ENCODE data around the gene ARPP21. TPM values are rescaled to one million over a fixed set of nuclear protein-coding genes. Genes with fewer than 3 reads are reported as not detected.

The ARPP21 gene
- 2.7 TPM for polyA plus RNA-seq
- long read RNA-seq, donor 1 = 0 reads
- long read RNA-seq, donor 2 = 0 reads
- long read RNA-seq, donor 3 = 0 reads
- long read RNA-seq, donor 4 = 0 reads
- long read RNA-seq, donor 5 = 0 reads
- long read RNA-seq, donor 6, partial matches to known transcripts = 0 of 1 reads
- long read RNA-seq, donor 6, other reads (novel, unspliced or antisense) = 0 of 1 reads
- long read RNA-seq, donor 7 = 0 reads
- long read RNA-seq, donor 8 = 0 reads
- long read RNA-seq, donor 9 = 0 reads
- long read RNA-seq, donor 10 = 0 reads
- long read RNA-seq, donor 11 = 0 reads

DNA sequence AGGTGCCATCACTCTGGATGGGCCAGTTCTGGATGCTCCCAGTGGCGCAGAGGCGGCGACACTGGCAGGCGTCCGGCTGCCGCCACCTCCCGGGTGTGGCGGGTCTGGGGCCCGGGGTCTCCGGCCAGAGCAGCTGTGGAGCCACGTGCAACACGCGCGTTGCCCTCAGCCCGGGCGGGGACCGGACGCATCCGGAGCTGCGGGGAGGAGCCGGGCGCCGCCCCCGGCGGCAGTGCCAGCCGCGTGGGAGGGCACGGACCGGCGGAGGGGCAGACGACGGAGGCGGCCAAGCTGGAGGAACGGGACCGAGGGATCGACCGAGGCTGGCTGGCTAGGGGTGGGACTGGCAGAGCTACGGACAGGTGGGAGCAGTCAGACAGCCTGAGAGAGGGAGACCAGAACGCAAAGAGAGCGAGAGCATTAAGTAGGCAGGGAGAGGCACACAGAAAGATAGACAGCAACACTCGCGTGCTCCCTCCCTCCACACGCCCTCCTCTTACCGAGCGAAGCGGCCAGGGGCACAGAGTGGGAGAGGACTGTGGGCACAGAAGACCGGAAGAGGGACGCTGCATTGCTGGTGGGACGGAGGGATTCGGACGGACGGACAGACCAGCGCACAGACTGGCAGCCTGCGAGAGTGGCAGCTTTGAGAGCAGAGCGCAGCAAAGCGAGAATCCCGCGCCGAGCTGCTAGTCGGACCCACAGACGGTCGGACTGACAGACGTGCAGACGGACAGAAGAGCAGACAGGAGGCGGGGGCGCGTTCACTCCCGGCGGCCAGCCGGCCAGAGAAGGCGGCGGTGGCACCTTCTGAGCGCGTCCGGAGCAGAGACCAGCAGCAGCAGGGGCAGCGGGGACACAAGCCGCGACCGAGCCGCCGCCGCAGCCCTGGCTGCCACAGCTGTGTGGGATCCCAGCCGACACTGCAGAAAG is at the start of gene ARPP21:
ARPP21 (plus strand) TSS at position 272 of the 933 bp plus-strand sequence. CDS start 42,227 bp downstream, outside the sequence.
- 0% methylated on average over 4 of the region's 83 CpGs for WGBS (ENCODE audit: insufficient coverage, low lambda C conversion rate)
- peaks cover 4% of the 10 kb centered on the region for H3K9me3 ChIP-seq (ENCODE audit: control insufficient read depth, low read depth, low read length)
- peak within 1 kb of the TSS; percentile 38 for H3K4me3 ChIP-seq (ENCODE audit: low read length)
- H3K4me1 ChIP-seq (ENCODE audit: control insufficient read depth, insufficient read depth, low read length) = no peaks in the 10 kb centered on the region
- peak; percentile 5 to 27 for DNase-seq
- no peaks in the 10 kb centered on the region for H3K36me3 ChIP-seq (ENCODE audit: control insufficient read depth, insufficient read depth, low read length)
- H3K27ac ChIP-seq (ENCODE audit: low read length) = no peak within 1 kb of the TSS
- H3K27me3 ChIP-seq (ENCODE audit: control insufficient read depth, insufficient read depth, low read length) = peaks cover 44% of the 10 kb centered on the region

GRCh38 chr3:35592589-35593295 is 46.6 kb upstream of the ARPP21 start:
- DNase-seq = no peak
- Histone ChIP-seq H3K27me3 (ENCODE audit: control insufficient read depth, insufficient read depth, low read length) (no peaks in the 10 kb centered on the region), H3K36me3 (ENCODE audit: control insufficient read depth, insufficient read depth, low read length) (no peaks in the 10 kb centered on the region), H3K9me3 (ENCODE audit: control insufficient read depth, low read depth, low read length) (no peaks in the 10 kb centered on the region), H3K27ac (ENCODE audit: low read length) (no peak overlapping the region), H3K4me1 (ENCODE audit: control insufficient read depth, insufficient read depth, low read length) (no peaks in the 10 kb centered on the region), H3K4me3 (ENCODE audit: low read length) (no peak overlapping the region)
- WGBS (ENCODE audit: insufficient coverage, low lambda C conversion rate) = 76% methylated on average over 3 of the region's 5 CpGs

DNA sequence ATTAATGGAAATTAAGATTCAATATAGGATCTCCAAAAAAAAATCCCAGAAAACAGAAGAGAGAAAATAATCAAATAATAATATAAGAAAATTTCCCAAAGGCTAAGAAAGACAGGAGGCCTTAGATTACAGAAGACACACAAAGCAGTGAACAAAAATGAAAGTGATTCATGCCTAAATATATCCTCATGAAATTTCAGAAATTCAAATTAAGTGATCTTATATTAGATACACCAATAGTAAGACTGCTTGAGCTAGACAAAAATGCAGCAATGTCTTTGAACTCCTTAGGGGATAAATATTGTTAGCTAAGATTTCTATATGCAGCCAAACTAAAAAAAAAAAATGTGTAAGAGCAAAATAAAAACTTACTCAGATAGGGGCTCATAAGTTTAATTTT is 44.6 kb upstream of the ARPP21 start:
- Histone ChIP-seq H3K4me1 (ENCODE audit: control insufficient read depth, insufficient read depth, low read length) (no peaks in the 10 kb centered on the region), H3K36me3 (ENCODE audit: control insufficient read depth, insufficient read depth, low read length) (no peaks in the 10 kb centered on the region), H3K4me3 (ENCODE audit: low read length) (no peak overlapping the region), H3K9me3 (ENCODE audit: control insufficient read depth, low read depth, low read length) (no peaks in the 10 kb centered on the region), H3K27ac (ENCODE audit: low read length) (no peak overlapping the region), H3K27me3 (ENCODE audit: control insufficient read depth, insufficient read depth, low read length) (no peaks in the 10 kb centered on the region)
- no peak for DNase-seq

GRCh38 chr3:35596335-35596995 is 42.9 kb upstream of the ARPP21 start:
- Histone ChIP-seq H3K4me3 (ENCODE audit: low read length) (no peak overlapping the region), H3K36me3 (ENCODE audit: control insufficient read depth, insufficient read depth, low read length) (no peaks in the 10 kb centered on the region), H3K4me1 (ENCODE audit: control insufficient read depth, insufficient read depth, low read length) (no peaks in the 10 kb centered on the region), H3K27ac (ENCODE audit: low read length) (no peak overlapping the region), H3K27me3 (ENCODE audit: control insufficient read depth, insufficient read depth, low read length) (no peaks in the 10 kb centered on the region), H3K9me3 (ENCODE audit: control insufficient read depth, low read depth, low read length) (no peaks in the 10 kb centered on the region)
- DNase-seq = no peak
- no CpG with 5 or more reads among the region's 3 CpGs for WGBS (ENCODE audit: insufficient coverage, low lambda C conversion rate)

DNA sequence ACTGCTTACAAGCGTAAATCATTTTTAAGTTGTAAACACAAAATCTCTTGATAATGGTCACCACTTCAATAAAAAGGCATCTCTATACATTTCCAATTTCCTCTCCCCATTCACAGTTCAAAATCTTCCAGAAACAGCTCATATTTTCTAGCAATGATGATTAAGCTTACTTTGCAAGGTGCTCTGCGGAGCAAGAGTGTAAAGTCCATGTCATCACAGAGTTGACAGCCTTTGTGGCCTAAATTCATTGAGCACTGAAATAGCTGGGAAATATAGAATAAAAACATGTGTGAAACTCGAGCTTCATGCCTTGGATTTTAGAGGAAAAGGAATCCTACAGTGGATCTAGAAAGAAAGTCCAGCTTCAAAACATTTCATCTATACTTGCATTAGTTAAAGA is 41.8 kb upstream of the ARPP21 start:
- no peak for DNase-seq
- 67% methylated on average over 1 of the region's 3 CpGs for WGBS (ENCODE audit: insufficient coverage, low lambda C conversion rate)
- Histone ChIP-seq H3K4me3 (ENCODE audit: low read length) (no peak overlapping the region), H3K9me3 (ENCODE audit: control insufficient read depth, low read depth, low read length) (no peaks in the 10 kb centered on the region), H3K27ac (ENCODE audit: low read length) (no peak overlapping the region), H3K4me1 (ENCODE audit: control insufficient read depth, insufficient read depth, low read length) (no peaks in the 10 kb centered on the region), H3K27me3 (ENCODE audit: control insufficient read depth, insufficient read depth, low read length) (no peaks in the 10 kb centered on the region), H3K36me3 (ENCODE audit: control insufficient read depth, insufficient read depth, low read length) (no peaks in the 10 kb centered on the region)

GRCh38 chr3:35598804-35599203 is 40.5 kb upstream of the ARPP21 start:
- no CpG with 5 or more reads among the region's 1 CpG for WGBS (ENCODE audit: insufficient coverage, low lambda C conversion rate)
- no peak overlapping the region for H3K27ac ChIP-seq (ENCODE audit: low read length)
- H3K36me3 ChIP-seq (ENCODE audit: control insufficient read depth, insufficient read depth, low read length) = no peaks in the 10 kb centered on the region
- H3K27me3 ChIP-seq (ENCODE audit: control insufficient read depth, insufficient read depth, low read length) = no peaks in the 10 kb centered on the region
- DNase-seq = no peak
- H3K9me3 ChIP-seq (ENCODE audit: control insufficient read depth, low read depth, low read length) = no peaks in the 10 kb centered on the region
- no peak overlapping the region for H3K4me3 ChIP-seq (ENCODE audit: low read length)
- no peaks in the 10 kb centered on the region for H3K4me1 ChIP-seq (ENCODE audit: control insufficient read depth, insufficient read depth, low read length)

- no peaks in the 10 kb centered on the region for H3K9me3 ChIP-seq (ENCODE audit: control insufficient read depth, low read depth, low read length)
- H3K4me3 ChIP-seq (ENCODE audit: low read length) = no peak overlapping the region
- H3K27me3 ChIP-seq (ENCODE audit: control insufficient read depth, insufficient read depth, low read length) = no peaks in the 10 kb centered on the region
- no peak overlapping the region for H3K27ac ChIP-seq (ENCODE audit: low read length)
- H3K4me1 ChIP-seq (ENCODE audit: control insufficient read depth, insufficient read depth, low read length) = no peaks in the 10 kb centered on the region
- H3K36me3 ChIP-seq (ENCODE audit: control insufficient read depth, insufficient read depth, low read length) = no peaks in the 10 kb centered on the region
- DNase-seq = no peak
These were observed 37.4 kb upstream of the ARPP21 start for GRCh38 chr3:35601959-35602358.

GRCh38 chr3:35602395-35602936 is 36.9 kb upstream of the ARPP21 start:
- H3K36me3 ChIP-seq (ENCODE audit: control insufficient read depth, insufficient read depth, low read length) = no peaks in the 10 kb centered on the region
- H3K4me1 ChIP-seq (ENCODE audit: control insufficient read depth, insufficient read depth, low read length) = no peaks in the 10 kb centered on the region
- no peak overlapping the region for H3K27ac ChIP-seq (ENCODE audit: low read length)
- no peak for DNase-seq
- WGBS (ENCODE audit: insufficient coverage, low lambda C conversion rate) = 95% methylated on average over 2 of the region's 7 CpGs
- no peak overlapping the region for H3K4me3 ChIP-seq (ENCODE audit: low read length)
- H3K27me3 ChIP-seq (ENCODE audit: control insufficient read depth, insufficient read depth, low read length) = no peaks in the 10 kb centered on the region
- no peaks in the 10 kb centered on the region for H3K9me3 ChIP-seq (ENCODE audit: control insufficient read depth, low read depth, low read length)

- no peaks in the 10 kb centered on the region for H3K27me3 ChIP-seq (ENCODE audit: control insufficient read depth, insufficient read depth, low read length)
- H3K27ac ChIP-seq (ENCODE audit: low read length) = no peak overlapping the region
- H3K4me1 ChIP-seq (ENCODE audit: control insufficient read depth, insufficient read depth, low read length) = no peaks in the 10 kb centered on the region
- no CpG with 5 or more reads among the region's 3 CpGs for WGBS (ENCODE audit: insufficient coverage, low lambda C conversion rate)
- H3K4me3 ChIP-seq (ENCODE audit: low read length) = no peak overlapping the region
- no peaks in the 10 kb centered on the region for H3K36me3 ChIP-seq (ENCODE audit: control insufficient read depth, insufficient read depth, low read length)
- peak in 1 of 2 donors; percentile 4 for DNase-seq
- H3K9me3 ChIP-seq (ENCODE audit: control insufficient read depth, low read depth, low read length) = no peaks in the 10 kb centered on the region
These were observed 23.0 kb upstream of the ARPP21 start for GRCh38 chr3:35616346-35616745.

DNA sequence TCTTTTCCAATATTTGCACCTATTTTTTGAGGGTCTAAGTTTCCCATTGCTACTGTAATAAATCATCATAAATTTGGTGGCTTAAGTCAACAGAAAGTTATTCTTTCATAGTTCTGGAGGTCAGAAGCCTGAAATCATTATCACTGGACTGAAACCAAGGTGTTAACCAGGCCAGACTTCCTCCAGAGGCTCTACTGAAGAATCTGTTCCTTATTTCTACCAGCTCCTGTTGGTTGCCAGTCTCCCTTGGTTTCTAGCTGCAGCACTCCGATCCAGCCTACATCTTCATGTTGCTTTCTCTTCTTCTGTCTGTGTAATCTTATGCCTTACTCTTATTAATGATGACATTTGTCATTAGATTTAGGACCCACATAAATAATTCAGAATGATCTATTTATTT is 22.0 kb upstream of the ARPP21 start:
- no peak overlapping the region for H3K4me3 ChIP-seq (ENCODE audit: low read length)
- no peaks in the 10 kb centered on the region for H3K9me3 ChIP-seq (ENCODE audit: control insufficient read depth, low read depth, low read length)
- no CpG with 5 or more reads among the region's 1 CpG for WGBS (ENCODE audit: insufficient coverage, low lambda C conversion rate)
- H3K27ac ChIP-seq (ENCODE audit: low read length) = no peak overlapping the region
- no peak for DNase-seq
- no peaks in the 10 kb centered on the region for H3K27me3 ChIP-seq (ENCODE audit: control insufficient read depth, insufficient read depth, low read length)
- no peaks in the 10 kb centered on the region for H3K4me1 ChIP-seq (ENCODE audit: control insufficient read depth, insufficient read depth, low read length)
- H3K36me3 ChIP-seq (ENCODE audit: control insufficient read depth, insufficient read depth, low read length) = no peaks in the 10 kb centered on the region
